Panc1 (cell line): ENCODE measurements around the gene RNF113B. TPM values are rescaled to one million over a fixed set of nuclear protein-coding genes. Genes with fewer than 3 reads are reported as not detected.

ENCODE experiments used
- ATAC-seq: fragments of 200-7000 bp; cut with Tn5 transposase; 2 replicates; pipeline ENCODE4 v1.9.1; 2020; ENCODE audit warnings: mild to moderate bottlenecking, moderate library complexity
- BruUV-seq: library from RNA; stranded (reverse); fragments of 400-500 nt; replicated peaks from 2 replicates; lab custom pipeline; 2021; lab: Mats Ljungman, UMichigan
- CTCF ChIA-PET: fragments of 300-600 bp; sonication (Branson Sonifier 250); formaldehyde crosslinking; loops from one replicate; lab custom pipeline; 2022; ENCODE audit warnings: antibody characterized with exemption; lab: Charles Lee
- POLR2A ChIA-PET: fragments of 300-600 bp; sonication (Branson Sonifier 250); formaldehyde crosslinking; loops from one replicate; lab custom pipeline; 2022; ENCODE audit warnings: antibody characterized with exemption; lab: Charles Lee
- DNase-seq: peaks from one replicate; pipeline ENCODE4 v3.0.0-alpha.2; 2010; ENCODE audit warnings: low read depth, low spot score
- H3K27ac ChIP-seq: 2 replicates; pipeline ENCODE4 v1.5.1; 2011; ENCODE audit warnings: mild to moderate bottlenecking, low read length, inconsistent platforms
- H3K27me3 ChIP-seq: fragments of 200-500 bp; sonication (Bioruptor generic); 2 replicates; pipeline ENCODE4 v1.6.0; 2014; ENCODE audit warnings: low read length, inconsistent platforms; ENCODE audit not compliant: control insufficient read depth, insufficient read depth
- H3K36me3 ChIP-seq: fragments of 200-500 bp; sonication (Bioruptor generic); 2 replicates; pipeline ENCODE4 v1.5.1; 2014; ENCODE audit warnings: inconsistent platforms, mild to moderate bottlenecking, low read length, moderate library complexity; ENCODE audit not compliant: control insufficient read depth, insufficient read depth
- H3K4me1 ChIP-seq: 2 replicates; pipeline ENCODE4 v1.5.1; 2011; ENCODE audit warnings: inconsistent platforms, mild to moderate bottlenecking, low read length, moderate library complexity; ENCODE audit not compliant: control insufficient read depth, insufficient read depth
- H3K4me3 ChIP-seq, 2 experiments: 2 replicates each; pipeline ENCODE4 v1.5.1; 2011 to 2012; ENCODE audit warnings: low read depth in 2 of 2, low read length in 2 of 2, mild to moderate bottlenecking in 2 of 2, inconsistent platforms in 1 of 2, moderate library complexity in 1 of 2
- H3K9me3 ChIP-seq: fragments of 200-500 bp; sonication (Bioruptor generic); 2 replicates; pipeline ENCODE4 v1.5.1; 2014; ENCODE audit warnings: low read depth, mild to moderate bottlenecking, inconsistent platforms, low read length, moderate library complexity; ENCODE audit not compliant: control insufficient read depth, insufficient read depth
- CTCF ChIP-seq: fragments of 450-650 bp; IDR thresholded peaks from 2 replicates; pipeline ENCODE4 v1.5.1; 2017; ENCODE audit warnings: mild to moderate bottlenecking
- POLR2AphosphoS5 ChIP-seq: IDR thresholded peaks from 2 replicates; pipeline ENCODE4 v1.6.1; 2012; ENCODE audit warnings: mild to moderate bottlenecking, low read depth, low read length, moderate library complexity
- REST ChIP-seq, 2 experiments: IDR thresholded peaks; 2 replicates each; pipeline ENCODE4 v1.6.1; 2011 to 2012; ENCODE audit warnings: low read depth in 2 of 2, control low read depth in 1 of 2, low read length in 1 of 2, mild to moderate bottlenecking in 1 of 2, moderate library complexity in 1 of 2; ENCODE audit not compliant: insufficient read depth in 1 of 2
- SIN3A ChIP-seq: IDR thresholded peaks from 2 replicates; pipeline ENCODE4 v1.6.1; 2012; ENCODE audit warnings: low read depth, mild to moderate bottlenecking, low read length, moderate library complexity, borderline replicate concordance; ENCODE audit not compliant: insufficient read depth
- TCF7L2 ChIP-seq: IDR thresholded peaks from 2 replicates; pipeline ENCODE4 v1.6.1; 2011; ENCODE audit warnings: mild to moderate bottlenecking, low read depth, low read length, inconsistent platforms
- in situ Hi-C: cut with HindIII; loops from 2 replicates; pipeline ENCODE4 v1.10.0; 2016; ENCODE audit warnings: low sequenced_read_pairs, low pct_unique_long_range_greater_than_20kb
- intact Hi-C: fragments of 100-400 bp; cut with micrococcal nuclease; formaldehyde crosslinking; loops from one replicate; pipeline ENCODE4 v1.10.0; 2022; ENCODE audit not compliant: unreplicated experiment
- total RNA-seq: library from RNA; stranded (reverse); gene quantifications from one replicate; pipeline ENCODE4 v1.2.1, GENCODE V29; 2021; ENCODE audit not compliant: unreplicated experiment

RNF113B gene
- total RNA-seq, 1 experiment from 2014 or later: not detected

- Histone ChIP-seq H3K4me3 (no peak overlapping the region), H3K36me3 (no peaks in the 10 kb centered on the region), H3K4me1 (peaks cover 6% of the 10 kb centered on the region; the same call in 1 of the 2 replicates), H3K27ac (no peak overlapping the region), H3K9me3 (no peaks in the 10 kb centered on the region), H3K27me3 (no peaks in the 10 kb centered on the region)
- ATAC-seq (no peak), DNase-seq (no peak)
- POLR2A ChIA-PET: no interaction called here
- in situ Hi-C loops (no loop called here), intact Hi-C loops (no loop called here)
- BruUV-seq: no TSS peak
- CTCF ChIA-PET: no interaction called here
- no peak for TF ChIP-seq REST (IDR thresholded peaks at IDR 0.05; ENCODE audit: insufficient read depth in 1 of 2, low read depth in 2 of 2, low read length in 1 of 2)
- TF ChIP-seq POLR2AphosphoS5: no peak
- no peak for TF ChIP-seq TCF7L2
- no peak for TF ChIP-seq SIN3A
- no peak for TF ChIP-seq CTCF
Measured at GRCh38 chr13:98221234-98221633, 44.2 kb upstream of the RNF113B start.

- Histone ChIP-seq H3K36me3 (no peaks in the 10 kb centered on the region), H3K4me3 (no peak overlapping the region), H3K27ac (no peak overlapping the region), H3K9me3 (no peaks in the 10 kb centered on the region), H3K27me3 (no peaks in the 10 kb centered on the region), H3K4me1 (peaks cover 6% of the 10 kb centered on the region; the same call in 1 of the 2 replicates)
- ATAC-seq: no peak
- ChIA-PET POLR2A (no interaction called here), CTCF (no interaction called here)
- no TSS peak for BruUV-seq
- TF ChIP-seq TCF7L2 (no peak), REST (IDR thresholded peaks at IDR 0.05; ENCODE audit: insufficient read depth in 1 of 2, low read depth in 2 of 2, low read length in 1 of 2) (no peak), POLR2AphosphoS5 (no peak), CTCF (no peak), SIN3A (no peak)
- no peak for DNase-seq
- in situ Hi-C loops (no loop called here), intact Hi-C loops (no loop called here)
Measured at GRCh38 chr13:98220271-98220791, 43.3 kb upstream of the RNF113B start.
